Astrocyte (in vitro differentiated cells and primary cell): ENCODE data around the gene IER2. TPM values are rescaled to one million over a fixed set of nuclear protein-coding genes. Genes with fewer than 3 reads are reported as not detected.

Experiments
- DNase-seq: peaks from one replicate; pipeline ENCODE4 v3.0.0-alpha.2; 2010; ENCODE audit warnings: low read depth
- FAIRE-seq: peaks from 2 replicates; lab custom pipeline; 2011; peaks lifted over from hg19 to GRCh38; lab: Jason Lieb, UNC
- H2AFZ ChIP-seq: 2 replicates; pipeline ENCODE4 v1.6.0; 2012; ENCODE audit warnings: low read depth, low read length, inconsistent platforms
- H3K27ac ChIP-seq: 2 replicates; pipeline ENCODE4 v1.5.1; 2011; ENCODE audit warnings: low read depth, low read length, inconsistent platforms
- H3K27me3 ChIP-seq: 2 replicates; pipeline ENCODE4 v1.6.0; 2011; ENCODE audit warnings: low read length, inconsistent platforms; ENCODE audit not compliant: insufficient read depth
- H3K36me3 ChIP-seq: 2 replicates; pipeline ENCODE4 v1.5.1; 2011; ENCODE audit warnings: low read length, inconsistent platforms; ENCODE audit not compliant: insufficient read depth
- H3K4me1 ChIP-seq: 2 replicates; pipeline ENCODE4 v1.5.1; 2011; ENCODE audit warnings: low read length, inconsistent platforms; ENCODE audit not compliant: insufficient read depth
- H3K4me2 ChIP-seq: 2 replicates; pipeline ENCODE4 v1.6.0; 2012; ENCODE audit warnings: low read length, inconsistent platforms
- H3K4me3 ChIP-seq: 2 replicates; pipeline ENCODE4 v1.5.1; 2011; ENCODE audit warnings: low read depth, mild to moderate bottlenecking, low read length, inconsistent platforms; ENCODE audit not compliant: insufficient read depth
- H3K79me2 ChIP-seq: 2 replicates; pipeline ENCODE4 v1.6.0; 2012; ENCODE audit warnings: mild to moderate bottlenecking, low read length, inconsistent platforms; ENCODE audit not compliant: insufficient read depth
- H3K9ac ChIP-seq: 2 replicates; pipeline ENCODE4 v1.6.0; 2012; ENCODE audit warnings: mild to moderate bottlenecking, low read length, inconsistent platforms
- H3K9me3 ChIP-seq: 2 replicates; pipeline ENCODE4 v1.5.1; 2012; ENCODE audit warnings: low read depth, mild to moderate bottlenecking, low read length, inconsistent platforms; ENCODE audit not compliant: insufficient read depth
- H4K20me1 ChIP-seq: 2 replicates; pipeline ENCODE4 v1.6.0; 2012; ENCODE audit warnings: low read length, inconsistent platforms; ENCODE audit not compliant: insufficient read depth
- H3K27ac Mint-ChIP-seq: one replicate; pipeline ENCODE4 v1.8.0; 2021; ENCODE audit warnings: mild to moderate bottlenecking, mixed read lengths; ENCODE audit not compliant: unreplicated experiment
- H3K27me3 Mint-ChIP-seq: one replicate; pipeline ENCODE4 v1.8.0; 2021; ENCODE audit warnings: low read depth, mixed read lengths; ENCODE audit not compliant: unreplicated experiment
- H3K36me3 Mint-ChIP-seq: one replicate; pipeline ENCODE4 v1.8.0; 2021; ENCODE audit warnings: low read depth, mixed read lengths; ENCODE audit not compliant: unreplicated experiment
- H3K4me1 Mint-ChIP-seq: one replicate; pipeline ENCODE4 v1.8.0; 2021; ENCODE audit warnings: low read depth, mixed read lengths; ENCODE audit not compliant: unreplicated experiment
- H3K4me3 Mint-ChIP-seq: one replicate; pipeline ENCODE4 v1.8.0; 2021; ENCODE audit warnings: mild to moderate bottlenecking, moderate library complexity, mixed read lengths; ENCODE audit not compliant: unreplicated experiment
- H3K9me3 Mint-ChIP-seq: one replicate; pipeline ENCODE4 v1.8.0; 2021; ENCODE audit warnings: mild to moderate bottlenecking, mixed read lengths; ENCODE audit not compliant: unreplicated experiment
- CTCF ChIP-seq: IDR thresholded peaks from 2 replicates; pipeline ENCODE4 v1.5.1; 2011; ENCODE audit warnings: low read depth, mild to moderate bottlenecking, inconsistent platforms, low read length, moderate library complexity; ENCODE audit not compliant: insufficient read depth
- EZH2 ChIP-seq: IDR thresholded peaks from 2 replicates; pipeline ENCODE4 v1.6.1; 2012; ENCODE audit warnings: mild to moderate bottlenecking, low read length, inconsistent platforms; ENCODE audit not compliant: insufficient read depth
- total RNA-seq: library from RNA; stranded (reverse); gene quantifications from 2 replicates; pipeline ENCODE4 v1.2.1, GENCODE V29; 2021

The IER2 gene
- total RNA-seq, 1 donor from 2014 or later = 71.3 TPM

- FAIRE-seq (no peak), DNase-seq (no peak)
- Histone ChIP-seq H3K4me2 (no peak overlapping the region), H3K79me2 (peaks cover 3% of the 10 kb centered on the region), H3K9ac (no peak overlapping the region), H3K9me3 (no peaks in the 10 kb centered on the region), H3K4me1 (no peaks in the 10 kb centered on the region), H4K20me1 (no peaks in the 10 kb centered on the region), H3K27ac (no peak overlapping the region), H3K36me3 (peaks cover 10% of the 10 kb centered on the region), H3K27me3 (no peaks in the 10 kb centered on the region), H3K4me3 (no peak overlapping the region), H2AFZ (no peak overlapping the region)
- Mint-ChIP-seq H3K4me1 (no peaks in the 10 kb centered on the region), H3K9me3 (no peaks in the 10 kb centered on the region), H3K36me3 (peaks cover 5% of the 10 kb centered on the region), H3K27me3 (no peaks in the 10 kb centered on the region), H3K27ac (no peak overlapping the region), H3K4me3 (no peak overlapping the region)
- TF ChIP-seq CTCF = no peak
- TF ChIP-seq EZH2 = no peak
Observed at GRCh38 chr19:13109361-13110098, 40.7 kb upstream of the IER2 start.

- H3K27ac Mint-ChIP-seq = no peak overlapping the region
- DNase-seq (no peak), FAIRE-seq (no peak)
- Histone ChIP-seq H3K4me3 (no peak overlapping the region), H3K79me2 (peaks cover 9% of the 10 kb centered on the region), H3K36me3 (peaks cover 10% of the 10 kb centered on the region), H3K27ac (no peak overlapping the region), H3K9ac (no peak overlapping the region), H4K20me1 (no peaks in the 10 kb centered on the region), H3K27me3 (no peaks in the 10 kb centered on the region), H2AFZ (no peak overlapping the region), H3K4me1 (peaks cover 3% of the 10 kb centered on the region), H3K4me2 (no peak overlapping the region), H3K9me3 (no peaks in the 10 kb centered on the region)
- no peaks in the 10 kb centered on the region for H3K27me3 Mint-ChIP-seq
- H3K4me1 Mint-ChIP-seq = peaks cover 1% of the 10 kb centered on the region
- no peaks in the 10 kb centered on the region for H3K9me3 Mint-ChIP-seq
- no peak for TF ChIP-seq EZH2
- TF ChIP-seq CTCF = no peak
- no peak overlapping the region for H3K4me3 Mint-ChIP-seq
- peaks cover 3% of the 10 kb centered on the region for H3K36me3 Mint-ChIP-seq
Observed at GRCh38 chr19:13110099-13110610, 40.1 kb upstream of the IER2 start.

- Mint-ChIP-seq H3K4me3 (no peak overlapping the region), H3K4me1 (peaks cover 10% of the 10 kb centered on the region), H3K36me3 (peaks cover 2% of the 10 kb centered on the region), H3K27ac (no peak overlapping the region), H3K9me3 (no peaks in the 10 kb centered on the region), H3K27me3 (no peaks in the 10 kb centered on the region)
- Histone ChIP-seq H3K27me3 (no peaks in the 10 kb centered on the region), H4K20me1 (no peaks in the 10 kb centered on the region), H3K36me3 (peaks cover 9% of the 10 kb centered on the region), H2AFZ (no peak overlapping the region), H3K4me2 (no peak overlapping the region), H3K9ac (no peak overlapping the region), H3K27ac (no peak overlapping the region), H3K9me3 (no peaks in the 10 kb centered on the region), H3K4me3 (no peak overlapping the region), H3K4me1 (peaks cover 19% of the 10 kb centered on the region), H3K79me2 (peaks cover 23% of the 10 kb centered on the region)
- DNase-seq (no peak), FAIRE-seq (no peak)
- TF ChIP-seq CTCF = no peak
- TF ChIP-seq EZH2 = no peak
Observed at GRCh38 chr19:13112555-13112954, 37.7 kb upstream of the IER2 start.
